Activated CD8-positive, alpha-beta memory T cell treated with anti-CD3 and anti-CD28 coated beads, Interleukin-2, amount 50 U/mL, for 48 hours (primary cell): ENCODE data around the gene TC2N.
"Not testable (repeated sequence)": the region's sequence is repeated elsewhere in the genome, so short reads cannot be mapped to it uniquely, and the experiment has no call there.

Source experiments
- DNase-seq: peaks from one replicate; pipeline ENCODE4 v3.0.0-alpha.2; 2020

TC2N gene

GRCh38 chr14:91751719-91752118, 115.6 kb downstream of the TC2N start:
- no peak for DNase-seq

- no peak for DNase-seq
These were observed 116.6 kb downstream of the TC2N start for GRCh38 chr14:91750634-91751198.

- no peak for DNase-seq
These were observed 117.5 kb downstream of the TC2N start for GRCh38 chr14:91749868-91750267.

- no peak for DNase-seq
These were observed 119.3 kb downstream of the TC2N start for GRCh38 chr14:91748049-91748448.

GRCh38 chr14:91745344-91745743, 122.0 kb downstream of the TC2N start:
- DNase-seq, result no peak

GRCh38 chr14:91744068-91744480, 123.3 kb downstream of the TC2N start:
- DNase-seq, result no peak

GRCh38 chr14:91743305-91743653, 124.1 kb downstream of the TC2N start:
- DNase-seq, result no peak

- no peak for DNase-seq
These were observed 124.6 kb downstream of the TC2N start for GRCh38 chr14:91742621-91743304.

GRCh38 chr14:91739867-91740266, 127.5 kb downstream of the TC2N start:
- not testable (repeated sequence) for DNase-seq

- no peak for DNase-seq
These were observed 129.7 kb downstream of the TC2N start for GRCh38 chr14:91737619-91738018.

GRCh38 chr14:91732859-91733477, 134.4 kb downstream of the TC2N start:
- DNase-seq, result no peak

GRCh38 chr14:91732439-91732838, 134.9 kb downstream of the TC2N start:
- DNase-seq, result no peak

GRCh38 chr14:91731986-91732385, 135.3 kb downstream of the TC2N start, which contains the start of gene CATSPERB:
TSS of gene CATSPERB (minus strand) at chr14:91732086. CDS start at chr14:91729479, 2,607 bp downstream.
- DNase-seq, result no peak

GRCh38 chr14:91731018-91731417, 136.3 kb downstream of the TC2N start:
- no peak for DNase-seq

- no peak for DNase-seq
These were observed 137.6 kb downstream of the TC2N start for GRCh38 chr14:91729756-91730155.
